ENCODE measurements around the gene STING1.
"Not testable (repeated sequence)": the region's sequence is repeated elsewhere in the genome, so short reads cannot be mapped to it uniquely, and the experiment has no call there.

STING1 gene

DNA sequence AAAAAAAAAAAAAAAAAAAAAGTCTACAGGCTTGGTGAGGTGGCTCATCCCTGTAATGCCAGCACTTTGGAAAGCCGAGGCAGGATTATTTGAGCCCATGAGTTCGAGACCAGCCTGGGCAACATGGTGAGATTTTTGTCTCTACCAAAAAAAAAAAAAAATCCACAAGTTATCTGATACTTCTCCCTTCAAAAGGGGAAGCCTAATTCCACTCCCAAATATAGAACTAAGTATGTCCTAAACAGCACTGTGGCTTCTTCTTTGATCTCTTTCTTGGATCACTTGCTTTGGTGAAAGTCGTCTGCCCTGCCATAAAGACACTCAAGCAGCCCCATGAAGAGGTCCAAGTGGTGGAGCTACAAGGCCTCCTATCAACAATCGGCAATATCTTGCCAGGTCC lies 18.8 kb upstream of the STING1 start:
- no peak for DNase-seq

DNA sequence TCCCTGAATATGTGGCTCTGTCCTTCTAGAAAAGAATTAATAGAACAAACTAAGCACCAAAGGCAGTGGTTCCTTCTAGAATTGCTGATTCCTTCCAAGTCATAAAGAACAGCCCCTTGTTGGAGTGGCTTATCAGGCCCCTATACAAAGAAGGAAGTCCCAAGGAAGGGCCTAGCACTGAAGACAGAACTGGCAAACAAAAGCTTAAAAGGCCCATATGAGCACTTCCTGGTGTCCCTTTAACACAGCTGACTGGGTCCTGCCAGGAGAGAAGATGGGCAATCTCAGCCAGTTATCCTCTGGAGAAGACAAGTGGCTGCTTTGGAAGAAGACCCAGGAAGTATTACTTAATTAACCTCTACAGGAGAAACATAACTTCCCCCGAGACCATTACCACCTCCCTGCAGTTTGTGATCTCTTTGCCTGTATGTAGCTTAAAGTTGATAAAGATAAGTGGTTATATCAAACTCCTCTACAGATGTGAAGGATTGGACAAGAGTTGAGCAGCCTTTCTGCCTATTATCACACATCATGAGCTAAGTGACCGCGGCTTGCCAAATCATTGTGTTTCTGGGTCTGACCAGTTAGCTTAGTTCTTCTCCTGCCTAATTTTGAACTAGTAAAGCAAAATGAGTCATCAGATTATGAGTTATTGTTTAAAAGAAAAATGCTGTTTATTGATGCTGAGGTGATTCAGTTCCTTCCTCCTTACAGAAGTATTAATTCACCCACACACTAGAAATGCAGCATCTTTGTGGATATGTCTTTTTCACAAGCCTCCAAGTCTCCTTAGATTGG lies 13.3 kb upstream of the STING1 start:
- DNase-seq: no peak

DNA sequence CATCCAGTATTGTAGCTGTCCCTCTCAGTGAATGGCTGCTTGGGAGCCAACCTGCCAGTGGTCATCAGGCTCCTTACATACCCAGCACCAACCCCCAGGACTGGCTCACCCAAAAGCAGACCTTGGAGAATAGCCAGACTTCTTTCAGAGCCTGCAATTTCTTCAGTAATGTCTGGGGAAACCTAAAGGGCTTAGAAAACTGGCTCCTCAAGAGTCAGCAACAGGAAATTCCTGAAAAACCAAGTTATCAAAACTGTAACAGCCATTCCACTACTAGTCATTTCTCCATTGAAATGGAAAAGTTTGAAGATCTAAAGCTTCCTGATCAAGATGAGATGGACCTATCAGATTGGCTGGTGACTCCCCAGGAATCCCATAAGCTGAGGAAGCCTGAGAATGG lies 12.3 kb upstream of the STING1 start:
- DNase-seq: no peak

DNA sequence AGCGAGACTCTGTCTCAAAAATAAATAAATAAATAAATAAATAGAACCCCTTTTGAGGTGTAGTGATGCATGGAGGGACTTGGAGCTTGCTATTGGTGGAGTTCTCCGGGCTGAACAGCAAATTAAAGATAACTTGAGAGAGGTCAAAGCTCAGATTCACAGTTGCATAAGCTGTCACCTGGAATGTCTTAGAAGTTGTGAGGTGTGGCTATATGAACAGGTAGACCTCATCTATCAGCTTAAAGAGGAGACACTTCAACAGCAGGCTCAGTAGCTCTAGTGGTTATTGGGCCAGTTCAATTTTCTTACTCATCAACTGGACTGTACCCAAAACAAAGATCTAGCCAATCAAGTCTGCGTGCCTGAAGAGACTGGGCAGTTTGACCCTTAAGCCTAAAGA lies 11.7 kb upstream of the STING1 start:
- no peak for DNase-seq

- no peak for DNase-seq
These were observed 10.2 kb upstream of the STING1 start for GRCh38 chr5:139492700-139493192.

- DNase-seq: no peak
These were observed 5.7 kb upstream of the STING1 start for GRCh38 chr5:139488260-139488659.

- no peak for DNase-seq
These were observed 3.6 kb upstream of the STING1 start for GRCh38 chr5:139486201-139486600.

- DNase-seq: not testable (repeated sequence)
These were observed 291 bp upstream of the STING1 start for GRCh38 chr5:139482890-139483208.

DNA sequence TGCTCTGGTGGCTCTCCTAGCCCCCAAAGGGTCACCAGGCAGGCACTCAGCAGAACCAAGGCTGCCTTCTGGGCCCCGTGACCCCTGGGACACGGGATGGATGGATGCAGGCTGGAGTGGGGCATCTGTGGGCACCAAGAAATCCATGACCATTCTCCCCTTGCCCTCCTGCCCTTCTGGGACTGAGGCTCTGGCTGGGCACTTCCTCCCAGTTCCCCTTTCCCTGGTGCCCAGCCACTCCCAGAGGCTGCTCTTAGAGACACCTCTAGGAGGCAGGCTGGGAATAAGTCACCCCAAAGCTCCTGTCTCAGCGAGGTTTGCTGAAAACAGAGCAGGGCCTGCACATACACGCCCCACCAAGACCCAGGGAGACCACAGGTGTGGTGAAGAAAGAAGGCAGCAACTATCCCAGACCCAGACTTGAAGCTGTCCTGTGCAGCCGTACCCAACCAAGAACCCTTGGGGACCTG lies 943 bp downstream of the STING1 start:
- peak in 1 of 2 donors; percentile 24 for DNase-seq

GRCh38 chr5:139481122-139481533 lies 1.4 kb downstream of the STING1 start:
- DNase-seq: peak in 1 of 2 donors; percentile 47

- DNase-seq: not testable (repeated sequence)
These were observed 2.8 kb downstream of the STING1 start for GRCh38 chr5:139479729-139480128.

DNA sequence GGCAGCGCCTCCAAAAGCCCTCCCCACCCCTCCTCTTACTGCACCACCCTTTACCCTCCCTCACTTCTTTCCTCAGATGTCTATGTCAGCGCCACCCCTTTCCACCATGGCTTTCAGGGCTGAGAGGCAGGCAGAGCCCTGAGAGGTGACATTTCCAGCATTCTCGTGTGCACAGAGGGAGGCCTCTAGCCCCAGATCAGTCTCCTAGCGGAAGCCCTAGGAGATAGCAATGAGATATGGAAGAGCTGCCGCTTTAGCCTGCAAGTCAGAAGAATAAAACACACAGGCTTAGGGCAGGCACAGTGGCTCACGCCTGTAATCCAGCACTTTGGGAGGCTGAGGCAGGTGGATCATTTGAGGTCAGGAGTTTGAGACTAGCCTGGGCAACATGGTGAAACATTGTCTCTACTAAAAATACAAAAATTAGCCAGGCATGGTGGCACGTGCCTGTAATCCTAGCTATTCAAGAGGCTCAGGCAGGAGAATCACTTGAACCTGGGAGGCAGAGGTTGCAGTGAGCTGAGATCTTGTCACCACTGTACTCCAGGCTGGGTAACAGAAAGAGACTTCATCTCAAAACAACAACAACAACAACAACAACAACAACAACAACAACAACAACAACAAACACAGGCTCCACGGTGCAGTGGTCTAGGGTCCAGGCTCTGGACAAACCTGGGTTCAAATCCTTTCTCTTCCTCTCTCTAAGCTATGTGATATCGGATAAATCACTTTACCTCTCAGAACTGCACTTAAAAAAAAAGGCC lies 3.7 kb downstream of the STING1 start:
- DNase-seq: not testable (repeated sequence)

- DNase-seq: no peak
These were observed 6.5 kb downstream of the STING1 start for GRCh38 chr5:139475865-139476617.

DNA sequence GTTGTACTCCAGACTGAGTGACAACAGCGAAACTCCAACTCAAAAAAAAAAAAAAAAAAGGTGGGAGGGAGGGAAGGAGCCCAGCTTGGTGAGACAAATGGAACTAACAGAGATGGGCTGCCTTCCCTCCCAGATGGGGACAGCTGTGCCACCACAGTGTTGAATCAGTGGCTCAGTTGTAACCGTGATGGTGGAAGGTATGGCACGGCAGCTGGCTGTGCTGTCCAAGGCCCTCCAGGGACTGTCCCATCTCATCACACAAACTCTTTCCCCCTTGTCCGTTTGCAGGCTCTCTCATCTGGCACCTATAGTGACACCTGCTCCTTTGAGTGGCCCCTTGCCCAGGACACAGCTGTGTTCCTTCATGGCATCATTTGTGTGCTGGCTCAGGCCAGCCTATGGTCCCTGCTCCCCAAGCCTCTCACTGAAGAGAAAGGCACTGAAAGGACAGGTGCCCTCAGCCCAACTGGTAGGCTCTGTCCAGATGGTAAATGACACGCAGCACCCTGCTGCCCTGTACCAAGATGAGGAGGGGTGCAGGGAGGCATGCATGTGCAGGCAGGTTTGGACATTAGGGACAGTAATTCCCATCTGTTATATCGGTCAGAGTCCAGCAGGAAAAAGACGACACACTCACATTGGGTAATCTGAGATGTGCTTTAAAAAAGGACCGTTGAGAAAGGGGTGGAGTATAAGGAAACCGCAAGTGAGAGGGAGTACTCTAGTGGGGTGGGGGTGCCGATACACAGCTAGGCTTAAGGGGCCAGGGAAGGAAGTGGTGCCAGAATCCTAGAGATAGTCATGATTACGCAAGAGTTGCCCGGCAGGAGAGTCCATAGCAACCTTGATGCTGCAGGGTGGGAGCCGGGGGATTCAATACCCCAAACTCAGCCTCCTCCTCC lies 7.4 kb downstream of the STING1 start:
- no peak for DNase-seq

GRCh38 chr5:139473565-139473964 lies 9.0 kb downstream of the STING1 start:
- DNase-seq: no peak

DNA sequence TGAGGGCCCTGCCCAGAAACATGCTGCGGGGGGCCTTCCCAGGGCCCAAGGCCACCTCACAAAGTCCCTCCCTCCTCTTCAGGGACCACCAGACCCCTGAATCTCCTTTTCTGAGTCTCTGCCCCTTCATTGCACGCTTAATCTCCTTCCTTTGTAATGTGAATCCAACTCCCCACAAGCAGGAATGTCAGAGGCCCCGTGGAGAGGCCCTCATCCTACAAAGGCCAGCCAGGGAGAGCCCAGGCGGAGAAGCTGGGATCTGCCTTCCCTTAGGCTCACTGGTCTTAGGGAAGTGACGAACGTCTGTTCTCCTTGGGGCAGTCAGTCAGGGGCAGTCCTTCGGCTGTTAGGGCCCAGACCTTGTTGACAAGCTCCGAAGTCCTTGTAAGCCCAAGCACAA lies 9.5 kb downstream of the STING1 start:
- no peak for DNase-seq

- peak in 1 of 2 donors; percentile 36 for DNase-seq
These were observed 10.1 kb downstream of the STING1 start for GRCh38 chr5:139472386-139473030.

GRCh38 chr5:139470821-139471300 lies 11.7 kb downstream of the STING1 start, which contains the start of gene SMIM33:
TSS of gene SMIM33 (plus strand) at chr5:139471004. CDS start at chr5:139471122, 118 bp downstream.
- DNase-seq: peak in 1 of 2 donors; percentile 46

- DNase-seq: no peak
These were observed 14.1 kb downstream of the STING1 start for GRCh38 chr5:139468421-139468931.

GRCh38 chr5:139462586-139463276 lies 19.8 kb downstream of the STING1 start, which contains the start of gene ECSCR:
TSS of gene ECSCR (minus strand) at chr5:139462743. CDS start at chr5:139462670, 73 bp downstream.
- DNase-seq: no peak
